BE2C (cell line): Measurements from ENCODE around the gene LRRFIP1.
A peak's percentile ranks its signal among the peaks of the same experiment; 100 is the strongest.

Source experiments
- DNase-seq: peaks from one replicate; pipeline ENCODE4 v3.0.0-alpha.2; 2020
- H3K27me3 ChIP-seq: fragments of 250-450 bp; sonication (Bioruptor Pico); 2 replicates; pipeline ENCODE4 v1.5.1; 2020; ENCODE audit warnings: mild to moderate bottlenecking
- H3K36me3 ChIP-seq: fragments of 250-450 bp; sonication (Bioruptor Pico); 2 replicates; pipeline ENCODE4 v1.5.1; 2020; ENCODE audit warnings: mild to moderate bottlenecking
- H3K4me1 ChIP-seq: fragments of 250-450 bp; sonication (Bioruptor Pico); 2 replicates; pipeline ENCODE4 v1.5.1; 2020
- H3K4me3 ChIP-seq: 2 replicates; pipeline ENCODE4 v1.5.1; 2011; ENCODE audit warnings: low read depth, low read length
- H3K9me3 ChIP-seq: fragments of 250-450 bp; sonication (Bioruptor Pico); 2 replicates; pipeline ENCODE4 v1.5.1; 2020
- CTCF ChIP-seq: IDR thresholded peaks from 2 replicates; pipeline ENCODE4 v1.5.1; 2012; ENCODE audit warnings: mild to moderate bottlenecking, low read depth, low read length

LRRFIP1 gene

GRCh38 chr2:237597196-237598145 is 29.9 kb upstream of the LRRFIP1 start:
- Histone ChIP-seq H3K4me1 (no peaks in the 10 kb centered on the region), H3K36me3 (no peaks in the 10 kb centered on the region), H3K27me3 (no peaks in the 10 kb centered on the region), H3K9me3 (no peaks in the 10 kb centered on the region; the same call in 1 of the 2 replicates), H3K4me3 (no peak overlapping the region)
- no peak for DNase-seq
- no peak for TF ChIP-seq CTCF

DNA sequence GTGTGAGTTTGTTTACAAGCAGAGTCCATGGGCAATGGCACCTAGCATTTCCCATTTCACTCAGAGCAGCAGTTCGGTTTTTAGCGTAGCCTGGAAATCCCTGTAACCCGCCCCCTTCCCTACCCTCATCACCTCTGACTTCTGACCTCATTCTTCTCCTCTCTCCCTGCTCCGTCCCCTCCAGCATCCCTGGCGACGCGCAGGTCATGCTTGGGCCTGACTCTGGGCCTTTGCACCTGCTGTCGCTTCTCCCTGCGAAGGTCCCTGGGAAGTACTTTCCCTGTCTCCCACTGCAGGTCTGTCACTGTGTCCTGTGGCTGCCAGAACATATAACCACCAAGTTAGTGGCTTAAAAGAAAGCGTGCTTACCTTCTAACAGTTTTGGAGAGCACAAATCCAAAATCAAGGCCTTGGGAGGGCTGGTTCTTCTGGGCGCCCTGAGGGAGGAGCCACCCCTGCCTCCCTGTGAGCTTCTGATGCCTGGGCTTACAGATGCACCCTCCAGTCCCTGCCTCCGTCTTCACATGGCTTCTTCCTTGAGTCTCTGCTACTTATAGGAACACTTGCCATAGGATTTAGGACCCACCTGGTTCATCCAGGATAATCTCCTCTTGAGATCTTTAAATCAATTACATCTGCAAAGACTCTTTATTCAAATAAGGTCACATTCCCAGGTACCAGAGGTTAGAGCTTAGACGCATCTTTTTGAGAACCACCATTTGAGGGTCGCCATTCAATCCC is 28.7 kb upstream of the LRRFIP1 start:
- no peaks in the 10 kb centered on the region for H3K27me3 ChIP-seq
- DNase-seq = no peak
- no peak overlapping the region for H3K4me3 ChIP-seq
- H3K9me3 ChIP-seq = no peaks in the 10 kb centered on the region; the same call in 1 of the 2 replicates
- no peaks in the 10 kb centered on the region for H3K36me3 ChIP-seq
- no peak for TF ChIP-seq CTCF
- no peaks in the 10 kb centered on the region for H3K4me1 ChIP-seq

DNA sequence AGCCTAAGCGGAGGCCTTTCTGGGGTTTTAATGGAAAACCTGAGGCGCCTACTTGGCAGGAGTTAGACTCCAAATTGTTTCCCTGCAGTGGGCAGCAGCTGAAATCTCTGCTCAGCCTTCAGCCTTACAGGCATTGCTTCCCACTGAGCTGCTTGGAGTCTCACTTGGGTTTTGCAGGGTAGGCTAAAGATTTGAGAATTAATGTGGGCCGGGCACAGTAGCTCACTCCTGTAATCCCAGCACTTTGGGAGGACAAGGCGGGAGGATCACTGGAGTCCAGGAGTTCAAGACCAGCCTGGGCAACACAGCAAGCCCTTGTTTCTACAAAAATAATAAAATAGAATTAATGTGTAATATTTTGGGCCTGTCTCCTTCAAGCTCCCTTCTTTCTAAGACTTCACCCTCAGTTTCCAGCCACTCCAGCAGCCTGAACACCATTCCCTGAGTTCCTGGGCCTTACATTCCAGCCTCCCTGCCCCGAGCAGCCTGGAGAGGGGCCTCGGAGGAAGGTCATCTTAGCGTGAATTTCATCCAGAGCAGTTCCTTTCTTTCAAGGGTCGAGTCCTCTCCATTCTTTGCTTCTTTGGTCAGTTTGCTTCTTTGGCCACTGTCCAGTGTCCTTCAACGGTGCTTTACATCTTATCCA is 27.8 kb upstream of the LRRFIP1 start:
- Histone ChIP-seq H3K9me3 (no peaks in the 10 kb centered on the region; the same call in 1 of the 2 replicates), H3K27me3 (no peaks in the 10 kb centered on the region), H3K4me1 (no peaks in the 10 kb centered on the region), H3K4me3 (no peak overlapping the region), H3K36me3 (no peaks in the 10 kb centered on the region)
- DNase-seq = no peak
- TF ChIP-seq CTCF = no peak

- H3K27me3 ChIP-seq = no peaks in the 10 kb centered on the region
- no peak; the same call in 1 of the 2 replicates for TF ChIP-seq CTCF
- no peak overlapping the region for H3K4me3 ChIP-seq
- H3K9me3 ChIP-seq = no peaks in the 10 kb centered on the region; the same call in 1 of the 2 replicates
- no peaks in the 10 kb centered on the region for H3K36me3 ChIP-seq
- H3K4me1 ChIP-seq = no peaks in the 10 kb centered on the region
- peak; percentile 41 for DNase-seq
Observed at GRCh38 chr2:237600205-237600846, 27.1 kb upstream of the LRRFIP1 start.

DNA sequence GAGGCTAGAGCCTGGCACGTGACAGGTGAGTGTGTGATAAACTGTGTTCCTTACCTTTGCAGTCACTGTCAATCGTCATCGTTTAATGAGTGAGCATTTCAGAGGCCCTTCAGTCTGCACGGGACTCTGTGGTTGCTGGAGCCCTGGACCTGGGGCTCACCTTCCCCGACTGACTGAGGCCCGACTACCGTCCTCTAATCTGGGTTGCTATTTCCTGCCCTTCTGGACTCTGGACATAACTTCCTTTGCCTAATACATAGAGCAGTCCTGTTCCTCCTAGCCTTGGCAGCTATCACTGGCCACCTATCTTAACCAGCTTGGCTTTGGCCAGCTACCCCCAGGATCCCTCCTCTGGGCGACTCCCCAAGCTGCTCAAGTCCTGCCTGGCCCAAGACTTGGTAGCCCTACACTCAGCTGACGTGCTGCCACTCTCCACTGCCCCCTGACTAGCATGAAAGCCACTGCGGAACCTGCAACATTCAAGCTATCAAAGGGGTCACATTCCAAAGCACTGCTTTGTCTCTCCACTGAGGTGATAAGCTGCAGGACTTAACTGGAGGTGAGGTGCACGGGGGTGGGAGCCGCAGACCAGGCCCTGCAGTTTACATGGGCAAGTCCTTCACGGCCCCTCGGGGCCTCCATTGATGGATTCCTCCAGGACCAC is 25.8 kb upstream of the LRRFIP1 start:
- no peak overlapping the region for H3K4me3 ChIP-seq
- H3K9me3 ChIP-seq = no peaks in the 10 kb centered on the region; the same call in 1 of the 2 replicates
- TF ChIP-seq CTCF = peak; percentile 23; the same call in 1 of the 2 replicates
- H3K36me3 ChIP-seq = no peaks in the 10 kb centered on the region
- H3K4me1 ChIP-seq = no peaks in the 10 kb centered on the region
- no peaks in the 10 kb centered on the region for H3K27me3 ChIP-seq
- DNase-seq = no peak
